Measurements from ENCODE around the gene ITGA3. TPM values are rescaled to one million over a fixed set of nuclear protein-coding genes. Genes with fewer than 3 reads are reported as not detected.

Gene ITGA3
- total and polyA plus RNA-seq, 2 of the 13 experiments (the other 11 are each of a cell fraction or from before 2014, with no cell fraction given), result 0.48 to 0.69 TPM

DNA sequence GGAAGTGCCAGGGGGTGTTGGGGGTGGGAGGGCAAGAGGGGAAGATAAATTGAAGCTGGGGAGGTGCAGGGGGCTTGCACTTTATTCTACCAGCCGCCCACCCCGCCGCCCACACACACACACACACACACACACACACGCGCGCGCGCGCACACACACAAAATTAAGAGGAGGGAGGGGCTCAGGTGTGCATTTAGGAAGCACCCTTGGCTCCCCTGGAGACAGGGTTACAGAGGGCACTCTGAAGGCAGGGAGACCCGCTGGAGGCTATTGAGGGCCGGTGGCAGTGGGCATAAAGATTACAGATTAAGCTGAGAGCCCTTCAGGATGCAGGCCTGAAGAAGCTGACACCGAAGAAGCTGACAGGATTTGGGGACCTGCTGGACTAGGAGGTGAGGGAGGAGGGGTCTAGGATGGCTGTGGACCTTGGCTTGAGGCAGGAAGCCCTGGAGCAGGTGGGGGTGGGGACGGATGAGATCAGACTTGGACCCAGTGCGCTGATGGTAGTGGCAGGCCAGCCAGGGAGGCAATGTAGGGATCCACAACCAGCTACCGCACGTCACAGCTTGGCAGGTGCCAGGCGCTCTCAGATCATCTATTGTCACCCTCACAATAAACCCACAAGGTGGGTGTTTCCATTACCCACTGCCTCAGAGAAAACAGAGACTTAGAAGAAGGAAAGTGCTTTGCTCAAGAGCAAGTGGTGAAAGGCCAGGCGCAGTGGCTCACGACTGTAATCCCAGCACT lies 74.8 kb downstream of the ITGA3 start (continued):
- TF ChIP-seq ATF7 (IDR thresholded peaks at IDR 0.05) (0 out of 2 replicates have a peak, but pooled peaks have one; percentile 1), ATF7 (CRISPR knock-in tag; IDR thresholded peaks at IDR 0.05) (no peak)

DNA sequence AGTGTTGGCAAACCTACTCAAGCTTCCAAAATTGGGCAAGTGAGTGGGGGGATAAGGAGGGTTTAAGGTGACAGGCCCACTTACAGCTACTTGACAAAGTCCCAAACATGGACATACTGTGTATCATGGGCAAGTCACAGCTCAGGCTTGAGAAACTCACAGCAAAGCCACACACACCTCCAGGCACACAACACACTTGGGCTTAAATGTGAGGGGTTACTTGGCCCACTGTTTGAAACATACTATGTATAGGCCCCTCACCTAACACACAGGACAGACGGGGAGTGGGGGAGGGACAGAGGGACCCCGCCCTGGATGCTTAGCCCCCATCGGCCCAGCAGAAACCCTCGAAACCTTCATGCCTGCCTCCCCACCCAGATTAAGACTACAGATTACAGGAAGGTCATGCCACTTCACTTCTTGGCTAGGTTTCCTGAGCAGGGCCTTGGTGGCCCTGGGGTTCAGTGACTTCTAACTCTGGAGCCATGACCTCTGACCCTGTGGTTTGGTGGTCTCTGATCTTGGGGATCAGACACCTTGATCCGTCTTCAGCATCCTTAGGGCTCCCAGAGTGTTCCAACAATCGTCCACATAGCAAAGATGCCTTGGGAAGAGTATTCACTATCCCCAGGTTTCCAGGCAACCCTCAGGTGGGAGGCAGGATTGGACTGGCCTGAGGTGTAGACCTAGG lies 76.3 kb downstream of the ITGA3 start:
- peak; percentile 11; the same call in 2 of the 3 replicates for ATAC-seq
- FAIRE-seq, result no peak
- peak overlapping the region; percentile 52 for H3K27ac ChIP-seq (ENCODE audit: extremely low read length, insufficient read depth, low read length)
- intact Hi-C loops (cut with micrococcal nuclease; ENCODE audit: unreplicated experiment) (loop anchor here (2.0 kb wide), 1 partner anchor 37 kb away; the partner anchor contains the start of gene PDK2), in situ Hi-C loops (cut with HindIII; ENCODE audit: extremely low pct_ligation_motif_present, low pct_unique_long_range_greater_than_20kb) (no loop called here)
- H3K4me2 ChIP-seq (ENCODE audit: low read depth, low read length), result no peak overlapping the region
- peaks cover 53% of the 10 kb centered on the region for H3K4me1 ChIP-seq (ENCODE audit: insufficient read depth, low read length)
- peaks cover 6 to 22% of the 10 kb centered on the region in 2 experiments for H3K27me3 ChIP-seq (ENCODE audit: control insufficient read depth in 1 of 2, insufficient read depth in 2 of 2, low read length in 2 of 2)
- ChIA-PET POLR2A (interaction anchor here (0.9 to 1.6 kb wide), 5 partner anchors 9 to 46 kb away, joined by 3 to 6 read pairs (median 3); no protein-coding TSS in a partner anchor), CTCF (ENCODE audit: low intra/inter-chr PET ratio, low total read pairs) (no interaction called here)
- H3K9me3 ChIP-seq (ENCODE audit: low read length), result no peaks in the 10 kb centered on the region
- H3K4me3 ChIP-seq (replicated peaks in 1 of 3; ENCODE audit: insufficient read depth in 1 of 3, low read depth in 2 of 3, low read length in 3 of 3), result no peak overlapping the region
- BruUV-seq (replicated peaks), result no TSS peak
- DNase-seq (ENCODE audit: low spot score), result no peak
- H3K36me3 ChIP-seq (replicated peaks in 1 of 2; ENCODE audit: control insufficient read depth in 1 of 2, insufficient read depth in 2 of 2, low read length in 2 of 2), result peaks cover 10% of the 10 kb centered on the region in 2 experiments; a peak in 2 of 5 replicates
- H3K79me2 ChIP-seq (ENCODE audit: insufficient read depth, low read length), result no peaks in the 10 kb centered on the region
- 72% methylated on average over 6 of the region's 6 CpGs for whole genome bisulfite sequencing (ENCODE audit: low lambda C conversion rate)
- no peaks in the 10 kb centered on the region for H4K20me1 ChIP-seq (ENCODE audit: insufficient read depth, low read length)
- no peak overlapping the region for H2AFZ ChIP-seq (ENCODE audit: low read length)
- H3K9ac ChIP-seq (ENCODE audit: insufficient read depth, low read depth, low read length), result no peak overlapping the region
- TF ChIP-seq ZNF879 (CRISPR knock-in tag; IDR thresholded peaks at IDR 0.05) (no peak), RFX1 (IDR thresholded peaks at IDR 0.05) (no peak), THAP9 (CRISPR knock-in tag; IDR thresholded peaks at IDR 0.05; ENCODE audit: borderline replicate concordance) (peak; percentile 8; the same call in 1 of the 2 replicates), NFKB2 (CRISPR knock-in tag; IDR thresholded peaks at IDR 0.05; ENCODE audit: borderline replicate concordance) (no peak), POLR2G (IDR thresholded peaks at IDR 0.05; ENCODE audit: low read depth, low read length) (0 out of 2 replicates have a peak, but pooled peaks have one; percentile 14), ZFP1 (CRISPR knock-in tag; IDR thresholded peaks at IDR 0.05) (no peak)
- TF ChIP-seq, protein P1, sequence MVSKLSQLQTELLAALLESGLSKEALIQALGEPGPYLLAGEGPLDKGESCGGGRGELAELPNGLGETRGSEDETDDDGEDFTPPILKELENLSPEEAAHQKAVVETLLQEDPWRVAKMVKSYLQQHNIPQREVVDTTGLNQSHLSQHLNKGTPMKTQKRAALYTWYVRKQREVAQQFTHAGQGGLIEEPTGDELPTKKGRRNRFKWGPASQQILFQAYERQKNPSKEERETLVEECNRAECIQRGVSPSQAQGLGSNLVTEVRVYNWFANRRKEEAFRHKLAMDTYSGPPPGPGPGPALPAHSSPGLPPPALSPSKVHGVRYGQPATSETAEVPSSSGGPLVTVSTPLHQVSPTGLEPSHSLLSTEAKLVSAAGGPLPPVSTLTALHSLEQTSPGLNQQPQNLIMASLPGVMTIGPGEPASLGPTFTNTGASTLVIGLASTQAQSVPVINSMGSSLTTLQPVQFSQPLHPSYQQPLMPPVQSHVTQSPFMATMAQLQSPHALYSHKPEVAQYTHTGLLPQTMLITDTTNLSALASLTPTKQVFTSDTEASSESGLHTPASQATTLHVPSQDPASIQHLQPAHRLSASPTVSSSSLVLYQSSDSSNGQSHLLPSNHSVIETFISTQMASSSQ (IDR thresholded peaks at IDR 0.05; ENCODE audit: low read depth), result no peak
- TF ChIP-seq, protein P1 (CRISPR knock-in tag; IDR thresholded peaks at IDR 0.05; ENCODE audit: borderline replicate concordance), result no peak
- TF ChIP-seq, protein P2, sequence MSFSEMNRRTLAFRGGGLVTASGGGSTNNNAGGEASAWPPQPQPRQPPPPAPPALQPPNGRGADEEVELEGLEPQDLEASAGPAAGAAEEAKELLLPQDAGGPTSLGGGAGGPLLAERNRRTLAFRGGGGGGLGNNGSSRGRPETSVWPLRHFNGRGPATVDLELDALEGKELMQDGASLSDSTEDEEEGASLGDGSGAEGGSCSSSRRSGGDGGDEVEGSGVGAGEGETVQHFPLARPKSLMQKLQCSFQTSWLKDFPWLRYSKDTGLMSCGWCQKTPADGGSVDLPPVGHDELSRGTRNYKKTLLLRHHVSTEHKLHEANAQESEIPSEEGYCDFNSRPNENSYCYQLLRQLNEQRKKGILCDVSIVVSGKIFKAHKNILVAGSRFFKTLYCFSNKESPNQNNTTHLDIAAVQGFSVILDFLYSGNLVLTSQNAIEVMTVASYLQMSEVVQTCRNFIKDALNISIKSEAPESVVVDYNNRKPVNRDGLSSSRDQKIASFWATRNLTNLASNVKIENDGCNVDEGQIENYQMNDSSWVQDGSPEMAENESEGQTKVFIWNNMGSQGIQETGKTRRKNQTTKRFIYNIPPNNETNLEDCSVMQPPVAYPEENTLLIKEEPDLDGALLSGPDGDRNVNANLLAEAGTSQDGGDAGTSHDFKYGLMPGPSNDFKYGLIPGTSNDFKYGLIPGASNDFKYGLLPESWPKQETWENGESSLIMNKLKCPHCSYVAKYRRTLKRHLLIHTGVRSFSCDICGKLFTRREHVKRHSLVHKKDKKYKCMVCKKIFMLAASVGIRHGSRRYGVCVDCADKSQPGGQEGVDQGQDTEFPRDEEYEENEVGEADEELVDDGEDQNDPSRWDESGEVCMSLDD (CRISPR knock-in tag; IDR thresholded peaks at IDR 0.05; ENCODE audit: borderline replicate concordance), result no peak
